HG03097 (cell line): ENCODE results near the gene LBX2.
"Not testable (repeated sequence)": the region's sequence is repeated elsewhere in the genome, so short reads cannot be mapped to it uniquely, and the experiment has no call there.

Source experiments
- ATAC-seq: cut with Tn5 transposase; IDR thresholded peaks from one replicate; pipeline ENCODE4 v1.9.1; 2021; ENCODE audit not compliant: unreplicated experiment, low FRiP score

LBX2 gene

DNA sequence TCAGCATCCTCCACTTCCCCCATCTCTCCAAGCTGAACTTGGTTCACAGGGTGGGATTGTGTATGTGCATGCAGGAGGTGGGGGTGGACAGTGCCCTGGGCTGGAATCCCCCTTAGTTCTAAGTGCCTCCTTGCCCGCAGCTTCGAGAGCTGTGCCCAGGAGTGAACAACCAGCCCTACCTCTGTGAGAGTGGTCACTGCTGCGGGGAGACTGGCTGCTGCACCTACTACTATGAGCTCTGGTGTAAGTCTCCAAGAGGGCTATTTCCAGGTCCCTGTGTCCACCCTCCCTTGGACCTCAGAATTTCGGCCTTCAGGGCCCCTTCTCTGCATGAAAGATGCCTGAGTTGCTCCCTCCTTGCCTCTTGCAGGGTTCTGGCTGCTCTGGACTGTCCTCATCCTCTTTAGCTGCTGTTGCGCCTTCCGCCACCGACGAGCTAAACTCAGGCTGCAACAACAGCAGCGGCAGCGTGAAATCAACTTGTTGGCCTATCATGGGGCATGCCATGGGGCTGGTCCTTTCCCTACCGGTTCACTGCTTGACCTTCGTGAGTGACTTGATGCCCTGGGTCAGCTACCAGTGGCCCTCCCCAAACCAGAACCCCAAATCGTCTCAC is 39.8 kb downstream of the LBX2 start:
- ATAC-seq, result not testable (repeated sequence)

- ATAC-seq, result no peak
These were observed 40.5 kb downstream of the LBX2 start for GRCh38 chr2:74458938-74459363.

GRCh38 chr2:74458132-74458937 is 41.1 kb downstream of the LBX2 start, which contains the start of gene WBP1:
TSS of gene WBP1 (plus strand) at chr2:74458438. CDS start at chr2:74458603, 165 bp downstream.
- ATAC-seq, result peak; percentile 71

GRCh38 chr2:74457549-74458131 is 41.8 kb downstream of the LBX2 start:
- peak; percentile 25 for ATAC-seq

DNA sequence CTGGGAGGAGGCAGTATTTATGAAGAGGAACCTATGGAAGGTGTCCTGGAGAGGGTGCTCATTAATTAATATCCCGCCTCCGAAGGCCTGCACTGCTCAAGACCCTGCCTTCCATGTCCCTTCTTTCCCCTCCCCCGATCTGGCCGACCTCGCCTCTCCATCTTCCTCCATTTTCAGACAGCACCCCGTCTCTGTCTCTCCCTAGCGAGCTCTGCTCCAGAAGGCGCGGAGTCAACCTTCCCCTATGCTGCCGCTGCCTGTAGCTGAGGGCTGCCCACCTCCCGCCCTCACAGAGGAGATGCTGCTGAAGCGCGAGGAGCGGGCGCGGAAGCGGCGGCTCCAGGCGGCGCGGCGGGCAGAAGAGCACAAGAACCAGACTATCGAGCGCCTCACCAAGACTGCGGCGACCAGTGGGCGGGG is 42.3 kb downstream of the LBX2 start:
- no peak for ATAC-seq

GRCh38 chr2:74454654-74455511 is 44.5 kb downstream of the LBX2 start, which contains the start of gene INO80B:
TSS of gene INO80B (plus strand) at chr2:74455087. CDS start at chr2:74455117, 30 bp downstream.
- ATAC-seq, result peak; percentile 49

DNA sequence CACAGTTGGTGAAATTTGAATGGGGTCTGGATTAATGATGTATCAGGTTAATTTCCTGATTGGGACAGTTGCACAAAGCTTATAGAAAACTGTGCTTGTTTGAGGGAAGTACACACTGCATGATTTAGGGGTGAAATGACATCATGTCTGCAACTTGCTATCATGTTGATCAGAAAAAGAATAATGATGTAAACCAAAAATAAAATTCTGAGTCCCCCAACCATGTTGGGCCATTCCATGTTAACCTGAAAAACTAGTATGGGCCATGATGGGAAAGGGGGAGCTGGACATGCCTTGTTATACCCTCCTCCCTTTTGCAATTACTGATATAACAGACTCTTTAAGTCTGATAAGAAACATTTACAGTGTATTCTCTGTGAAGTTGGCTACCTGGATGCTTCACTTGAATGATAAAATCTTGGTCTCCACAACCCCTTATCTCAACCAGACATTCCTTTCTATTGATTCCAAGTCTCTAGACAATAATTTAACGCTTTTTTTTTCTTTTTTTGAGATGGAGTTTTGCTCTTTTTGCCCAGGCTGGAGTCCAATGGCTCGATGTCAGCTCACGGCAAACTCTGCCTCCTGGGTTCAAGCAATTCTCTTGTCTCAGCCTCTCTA is 48.7 kb downstream of the LBX2 start:
- no peak for ATAC-seq

GRCh38 chr2:74448771-74449170 is 50.6 kb downstream of the LBX2 start:
- no peak for ATAC-seq
